ENCODE results near the gene DOK5. TPM values are rescaled to one million over a fixed set of nuclear protein-coding genes. Genes with fewer than 3 reads are reported as not detected.

Gene DOK5
- polyA plus RNA-seq, 4 donors, result 0.71 to 1.9 (median 1.1) TPM; not detected in 1

DNA sequence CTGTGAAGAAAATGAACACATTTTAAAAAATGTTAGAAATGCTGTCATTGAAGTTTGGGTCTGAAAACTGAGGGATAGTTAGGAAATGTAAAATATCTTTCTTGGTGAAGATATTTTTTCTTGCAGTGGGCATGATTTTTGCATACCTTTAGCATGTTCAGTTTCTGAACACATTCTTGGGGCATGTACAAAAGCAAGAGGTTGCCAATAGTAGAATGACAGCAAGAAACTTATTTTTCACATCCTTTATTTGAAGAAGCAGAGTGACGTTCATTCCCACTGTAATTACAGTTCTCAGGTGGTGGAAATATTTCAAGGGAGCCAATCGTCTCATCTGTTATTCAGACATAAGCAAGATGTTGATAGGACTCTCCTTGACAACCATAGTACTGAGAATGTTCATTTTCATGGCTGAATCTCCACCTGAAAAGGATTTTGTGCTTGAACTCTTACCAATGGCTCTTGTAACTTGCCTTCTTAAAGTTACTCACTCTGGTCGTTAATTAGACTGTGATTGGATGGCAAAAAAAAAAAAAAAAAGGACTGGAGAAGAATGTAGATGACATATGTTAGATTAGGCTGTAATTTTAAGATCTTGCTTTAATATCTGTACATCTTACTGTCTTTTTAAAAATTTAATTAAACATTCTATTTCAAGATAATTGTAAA lies 74.4 kb downstream of the DOK5 start:
- 46 to 58% (median 51%) methylated on average over 3 of the region's 3 CpGs for WGBS, 3 donors
- DNase-seq (no peak), FAIRE-seq (no peak)
- Histone ChIP-seq H3K9me3 (ENCODE audit: control insufficient read depth in 2 of 2, insufficient read depth in 1 of 2, low read depth in 1 of 2, low read length in 1 of 2) (no peaks in the 10 kb centered on the region), H3K27ac (ENCODE audit: low read depth in 1 of 3, low read length in 2 of 3) (no peak overlapping the region), H3K4me3 (ENCODE audit: low read depth in 1 of 3, low read length in 3 of 3) (no peak overlapping the region), H3K27me3 (ENCODE audit: control insufficient read depth in 3 of 3, insufficient read depth in 3 of 3, low read length in 3 of 3) (no peaks in the 10 kb centered on the region), H3K36me3 (ENCODE audit: control insufficient read depth in 3 of 3, insufficient read depth in 2 of 3, low read depth in 1 of 3, low read length in 3 of 3) (no peaks in the 10 kb centered on the region), H3K4me1 (ENCODE audit: control insufficient read depth in 3 of 3, insufficient read depth in 2 of 3, low read depth in 1 of 3, low read length in 2 of 3) (no peaks in the 10 kb centered on the region)

DNA sequence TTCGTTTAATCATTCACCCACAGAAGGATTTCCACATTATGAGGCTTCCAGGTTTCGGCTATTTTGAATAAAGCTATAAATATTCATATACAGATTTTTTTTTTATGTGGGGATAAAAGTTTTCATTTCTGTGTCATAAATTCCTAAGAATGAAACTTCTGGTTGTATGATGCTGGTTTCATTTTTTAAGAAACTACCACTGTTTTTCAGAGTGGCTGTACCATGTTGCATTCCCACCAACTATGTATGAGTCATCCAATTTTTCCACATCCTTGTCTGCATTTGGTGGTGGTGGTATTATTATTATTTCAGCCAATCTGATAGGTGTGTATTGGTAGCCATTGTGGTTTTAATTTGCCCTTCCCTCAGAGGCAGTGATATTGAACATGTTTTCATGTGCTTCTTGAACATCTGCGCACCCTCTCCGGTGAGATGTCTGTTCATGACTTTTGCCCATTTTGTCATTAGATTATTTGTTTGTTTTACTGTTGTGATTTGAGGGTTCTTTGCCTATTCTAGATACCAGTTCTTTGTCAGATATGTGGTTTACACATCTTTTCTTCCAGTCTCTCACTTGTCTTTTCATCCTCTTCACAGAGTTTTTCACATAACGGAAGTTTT lies 75.5 kb downstream of the DOK5 start:
- H3K36me3 ChIP-seq (ENCODE audit: control insufficient read depth in 3 of 3, insufficient read depth in 2 of 3, low read depth in 1 of 3, low read length in 3 of 3), result no peaks in the 10 kb centered on the region
- no peaks in the 10 kb centered on the region for H3K4me1 ChIP-seq (ENCODE audit: control insufficient read depth in 3 of 3, insufficient read depth in 2 of 3, low read depth in 1 of 3, low read length in 2 of 3)
- no peak overlapping the region for H3K4me3 ChIP-seq (ENCODE audit: low read depth in 1 of 3, low read length in 3 of 3)
- no peaks in the 10 kb centered on the region for H3K27me3 ChIP-seq (ENCODE audit: control insufficient read depth in 3 of 3, insufficient read depth in 3 of 3, low read length in 3 of 3)
- FAIRE-seq (no peak), DNase-seq (no peak)
- 86 to 90% (median 88%) methylated on average over 5 of the region's 5 CpGs for WGBS, 3 donors
- H3K9me3 ChIP-seq (ENCODE audit: control insufficient read depth in 2 of 2, insufficient read depth in 1 of 2, low read depth in 1 of 2, low read length in 1 of 2), result no peaks in the 10 kb centered on the region
- H3K27ac ChIP-seq (ENCODE audit: low read depth in 1 of 3, low read length in 2 of 3), result no peak overlapping the region

DNA sequence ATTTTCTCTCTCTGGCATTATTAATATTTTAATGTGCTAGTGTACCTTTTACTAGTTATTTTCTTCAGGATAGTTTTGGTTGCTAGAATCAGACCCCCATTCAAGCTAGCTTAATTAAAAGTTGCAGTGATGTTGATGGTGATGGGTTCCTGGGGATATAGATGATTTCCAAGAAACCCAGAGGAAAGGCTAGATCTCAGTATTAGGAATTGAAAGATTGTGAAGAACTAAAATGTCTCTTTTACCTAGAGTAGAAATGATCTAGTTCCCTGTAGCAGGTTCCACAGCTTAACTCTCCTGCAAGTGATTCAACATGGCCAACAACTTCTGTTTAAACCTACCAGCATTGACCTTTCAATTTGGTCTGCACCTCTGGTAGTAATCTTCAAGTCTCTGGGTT lies 78.6 kb downstream of the DOK5 start:
- Histone ChIP-seq H3K9me3 (ENCODE audit: control insufficient read depth in 2 of 2, insufficient read depth in 1 of 2, low read depth in 1 of 2, low read length in 1 of 2) (peaks cover 0 to 1% of the 10 kb centered on the region in 2 donors), H3K27ac (ENCODE audit: low read depth in 1 of 3, low read length in 2 of 3) (no peak overlapping the region), H3K4me1 (ENCODE audit: control insufficient read depth in 3 of 3, insufficient read depth in 2 of 3, low read depth in 1 of 3, low read length in 2 of 3) (no peaks in the 10 kb centered on the region), H3K4me3 (ENCODE audit: low read depth in 1 of 3, low read length in 3 of 3) (no peak overlapping the region), H3K36me3 (ENCODE audit: control insufficient read depth in 3 of 3, insufficient read depth in 2 of 3, low read depth in 1 of 3, low read length in 3 of 3) (no peaks in the 10 kb centered on the region), H3K27me3 (ENCODE audit: control insufficient read depth in 3 of 3, insufficient read depth in 3 of 3, low read length in 3 of 3) (no peaks in the 10 kb centered on the region)
- FAIRE-seq, result no peak
- DNase-seq, result no peak

DNA sequence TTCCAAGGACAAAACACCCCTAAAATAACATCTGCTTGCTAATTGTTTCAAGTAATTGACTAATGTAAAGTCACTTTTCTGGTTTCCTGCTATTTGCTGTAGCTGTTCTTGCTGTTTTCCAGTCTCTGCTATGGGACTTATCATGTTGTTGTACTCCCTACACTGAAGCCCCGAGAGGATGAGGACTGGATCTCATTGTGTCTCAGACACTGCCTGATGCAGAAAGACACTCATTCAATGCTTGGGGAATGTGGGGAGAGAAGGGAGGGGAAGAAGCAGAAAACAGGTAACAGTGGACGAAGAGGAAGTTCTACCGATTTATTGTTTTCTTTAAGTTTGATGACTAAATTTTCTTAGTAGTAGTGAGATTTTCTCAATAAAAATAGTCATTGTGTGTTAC lies 79.8 kb downstream of the DOK5 start:
- Histone ChIP-seq H3K36me3 (ENCODE audit: control insufficient read depth in 3 of 3, insufficient read depth in 2 of 3, low read depth in 1 of 3, low read length in 3 of 3) (no peaks in the 10 kb centered on the region), H3K4me3 (ENCODE audit: low read depth in 1 of 3, low read length in 3 of 3) (no peak overlapping the region), H3K27ac (ENCODE audit: low read depth in 1 of 3, low read length in 2 of 3) (no peak overlapping the region), H3K4me1 (ENCODE audit: control insufficient read depth in 3 of 3, insufficient read depth in 2 of 3, low read depth in 1 of 3, low read length in 2 of 3) (no peaks in the 10 kb centered on the region), H3K9me3 (ENCODE audit: control insufficient read depth in 2 of 2, insufficient read depth in 1 of 2, low read depth in 1 of 2, low read length in 1 of 2) (peaks cover 0 to 1% of the 10 kb centered on the region in 2 donors), H3K27me3 (ENCODE audit: control insufficient read depth in 3 of 3, insufficient read depth in 3 of 3, low read length in 3 of 3) (no peaks in the 10 kb centered on the region)
- no peak for DNase-seq
- WGBS, 3 donors, result 65 to 75% (median 74%) methylated on average over 3 of the region's 3 CpGs
- no peak for FAIRE-seq

DNA sequence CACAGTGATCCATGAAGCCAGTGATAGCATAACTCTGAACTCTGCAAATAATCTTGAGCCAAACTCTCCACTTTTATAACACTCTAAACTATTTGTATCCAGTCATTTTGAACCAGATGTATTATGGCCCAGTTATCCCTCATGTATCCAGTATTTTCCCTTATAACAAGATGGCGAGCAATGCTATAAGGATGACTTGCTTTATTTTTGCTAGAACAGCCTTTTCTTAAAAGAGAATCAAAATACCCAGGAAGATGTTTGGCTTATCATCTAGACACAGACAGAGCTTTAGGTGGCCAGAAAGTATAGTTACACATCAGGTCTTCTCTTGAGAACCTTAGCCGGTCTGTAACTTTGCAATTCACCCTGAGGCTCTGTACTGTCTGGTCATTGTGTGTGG lies 81.0 kb downstream of the DOK5 start:
- Histone ChIP-seq H3K27ac (ENCODE audit: low read depth in 1 of 3, low read length in 2 of 3) (no peak overlapping the region), H3K4me1 (ENCODE audit: control insufficient read depth in 3 of 3, insufficient read depth in 2 of 3, low read depth in 1 of 3, low read length in 2 of 3) (no peaks in the 10 kb centered on the region), H3K9me3 (ENCODE audit: control insufficient read depth in 2 of 2, insufficient read depth in 1 of 2, low read depth in 1 of 2, low read length in 1 of 2) (peaks cover 0 to 1% of the 10 kb centered on the region in 2 donors), H3K36me3 (ENCODE audit: control insufficient read depth in 3 of 3, insufficient read depth in 2 of 3, low read depth in 1 of 3, low read length in 3 of 3) (no peaks in the 10 kb centered on the region), H3K4me3 (ENCODE audit: low read depth in 1 of 3, low read length in 3 of 3) (no peak overlapping the region), H3K27me3 (ENCODE audit: control insufficient read depth in 3 of 3, insufficient read depth in 3 of 3, low read length in 3 of 3) (no peaks in the 10 kb centered on the region)
- FAIRE-seq (no peak), DNase-seq (no peak)
- WGBS, 3 donors, result 92 to 97% (median 94%) methylated on average over 2 of the region's 2 CpGs

DNA sequence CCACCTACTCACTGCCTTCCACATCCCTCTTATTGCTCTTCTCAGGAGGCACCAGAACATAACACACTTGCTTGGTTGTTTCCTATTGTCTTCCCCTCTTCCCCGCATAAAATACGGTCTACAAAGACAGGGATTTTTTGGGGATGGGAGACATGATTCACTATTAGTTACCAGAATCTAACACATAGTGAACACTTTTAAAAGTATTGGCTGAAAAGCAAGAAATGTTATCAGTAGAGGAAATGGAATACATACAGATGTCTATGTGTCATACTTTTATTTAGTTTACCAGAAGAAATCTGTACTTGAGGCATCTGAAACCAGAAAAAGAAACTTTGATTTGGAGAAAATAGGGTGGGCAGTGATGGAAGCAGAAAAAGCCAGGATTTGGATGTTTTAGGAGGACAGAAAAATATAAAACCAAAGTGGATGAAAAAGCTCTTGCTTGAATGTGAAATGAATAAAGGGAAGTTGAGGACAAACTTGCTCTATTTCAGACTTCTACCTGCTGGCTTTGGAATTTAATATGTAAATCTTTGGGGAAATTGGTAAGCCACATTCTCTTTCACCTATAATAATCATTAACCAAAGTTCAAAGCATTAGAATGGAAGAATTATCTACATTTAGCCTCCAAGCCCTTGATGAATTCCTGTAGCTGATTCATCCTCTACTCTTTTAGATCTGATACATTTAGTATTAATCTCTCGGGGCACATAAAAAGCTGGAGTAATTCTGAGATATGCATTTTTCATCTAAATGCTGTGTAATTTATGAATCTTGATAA lies 82.6 kb downstream of the DOK5 start:
- Histone ChIP-seq H3K9me3 (ENCODE audit: control insufficient read depth in 2 of 2, insufficient read depth in 1 of 2, low read depth in 1 of 2, low read length in 1 of 2) (peaks cover 0 to 1% of the 10 kb centered on the region in 2 donors), H3K27ac (ENCODE audit: low read depth in 1 of 3, low read length in 2 of 3) (no peak overlapping the region), H3K4me3 (ENCODE audit: low read depth in 1 of 3, low read length in 3 of 3) (no peak overlapping the region), H3K27me3 (ENCODE audit: control insufficient read depth in 3 of 3, insufficient read depth in 3 of 3, low read length in 3 of 3) (no peaks in the 10 kb centered on the region), H3K36me3 (ENCODE audit: control insufficient read depth in 3 of 3, insufficient read depth in 2 of 3, low read depth in 1 of 3, low read length in 3 of 3) (no peaks in the 10 kb centered on the region), H3K4me1 (ENCODE audit: control insufficient read depth in 3 of 3, insufficient read depth in 2 of 3, low read depth in 1 of 3, low read length in 2 of 3) (no peaks in the 10 kb centered on the region)
- DNase-seq (no peak), FAIRE-seq (no peak)
- 78 to 87% (median 86%) methylated on average over 3 of the region's 3 CpGs for WGBS, 3 donors

DNA sequence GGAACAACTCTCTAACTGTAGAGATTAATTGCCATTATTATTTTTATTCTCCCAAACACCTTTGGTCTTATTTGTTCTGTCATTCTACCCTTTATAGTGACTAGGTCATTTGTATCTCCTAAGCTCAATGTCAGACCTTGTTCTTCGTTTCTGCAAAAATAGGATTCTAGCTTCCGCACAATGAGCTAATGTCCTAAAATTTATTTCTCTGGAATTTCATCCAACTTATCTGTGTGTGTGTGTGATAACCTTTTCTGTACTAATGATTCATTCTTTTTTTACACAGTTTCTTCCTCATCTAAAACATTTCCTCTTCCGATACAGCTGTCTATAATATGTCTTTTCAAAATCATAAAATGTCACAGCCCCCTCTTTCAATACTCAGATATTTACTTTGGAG lies 84.5 kb downstream of the DOK5 start:
- no peak overlapping the region for H3K27ac ChIP-seq (ENCODE audit: low read depth in 1 of 3, low read length in 2 of 3)
- no peak for DNase-seq
- H3K36me3 ChIP-seq (ENCODE audit: control insufficient read depth in 3 of 3, insufficient read depth in 2 of 3, low read depth in 1 of 3, low read length in 3 of 3), result no peaks in the 10 kb centered on the region
- no peaks in the 10 kb centered on the region for H3K27me3 ChIP-seq (ENCODE audit: control insufficient read depth in 3 of 3, insufficient read depth in 3 of 3, low read length in 3 of 3)
- no peaks in the 10 kb centered on the region for H3K4me1 ChIP-seq (ENCODE audit: control insufficient read depth in 3 of 3, insufficient read depth in 2 of 3, low read depth in 1 of 3, low read length in 2 of 3)
- H3K9me3 ChIP-seq (ENCODE audit: control insufficient read depth in 2 of 2, insufficient read depth in 1 of 2, low read depth in 1 of 2, low read length in 1 of 2), result peaks cover 0 to 1% of the 10 kb centered on the region in 2 donors
- H3K4me3 ChIP-seq (ENCODE audit: low read depth in 1 of 3, low read length in 3 of 3), result no peak overlapping the region
- 80 to 87% (median 83%) methylated on average over 3 of the region's 3 CpGs for WGBS, 3 donors
- FAIRE-seq, result no peak

DNA sequence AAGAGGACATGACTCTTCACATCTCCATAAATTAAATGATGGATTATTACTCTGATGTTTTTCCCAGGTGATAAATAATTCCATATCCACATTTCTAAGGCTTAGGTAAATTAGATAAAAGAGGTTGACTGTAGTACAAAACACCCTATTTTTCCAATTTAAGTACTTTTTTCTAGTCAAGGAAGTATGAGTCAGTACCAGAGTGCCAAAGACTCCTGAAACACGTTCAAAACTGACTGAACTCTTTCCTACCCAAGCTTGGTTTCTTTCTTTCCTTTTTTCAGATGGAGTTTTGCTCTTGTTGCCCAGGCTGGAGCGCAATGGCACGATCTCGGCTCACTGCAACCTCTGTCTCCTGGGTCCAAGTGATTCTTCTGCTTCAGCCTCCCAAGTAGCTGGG lies 85.0 kb downstream of the DOK5 start:
- no peak overlapping the region for H3K27ac ChIP-seq (ENCODE audit: low read depth in 1 of 3, low read length in 2 of 3)
- 75 to 83% (median 77%) methylated on average over 4 of the region's 4 CpGs for WGBS, 3 donors

More for the DNA sequence above, 85.0 kb downstream of the DOK5 start:
- peaks cover 0 to 1% of the 10 kb centered on the region in 2 donors for H3K9me3 ChIP-seq (ENCODE audit: control insufficient read depth in 2 of 2, insufficient read depth in 1 of 2, low read depth in 1 of 2, low read length in 1 of 2)
- DNase-seq (no peak), FAIRE-seq (no peak)
- no peaks in the 10 kb centered on the region for H3K27me3 ChIP-seq (ENCODE audit: control insufficient read depth in 3 of 3, insufficient read depth in 3 of 3, low read length in 3 of 3)
- no peaks in the 10 kb centered on the region for H3K4me1 ChIP-seq (ENCODE audit: control insufficient read depth in 3 of 3, insufficient read depth in 2 of 3, low read depth in 1 of 3, low read length in 2 of 3)
- H3K36me3 ChIP-seq (ENCODE audit: control insufficient read depth in 3 of 3, insufficient read depth in 2 of 3, low read depth in 1 of 3, low read length in 3 of 3), result no peaks in the 10 kb centered on the region
- no peak overlapping the region for H3K4me3 ChIP-seq (ENCODE audit: low read depth in 1 of 3, low read length in 3 of 3)

Data from small intestine (tissue), 7 donors.